Measurements from ENCODE around the gene LYL1. TPM values are rescaled to one million over a fixed set of nuclear protein-coding genes. Genes with fewer than 3 reads are reported as not detected.
A peak's percentile ranks its signal among the peaks of the same experiment; 100 is the strongest.

The LYL1 gene
- total RNA-seq (2011; cell fraction: chromatin; rRNA removed; ENCODE audit: low replicate concordance) = 54.5 and 112 TPM in 2 replicates
- 105 and 123 TPM in 2 replicates for total RNA-seq (2011; cell fraction: nucleolus; rRNA removed)
- 74.6 and 89.7 TPM in 2 replicates for total RNA-seq (2011; cell fraction: nucleoplasm; rRNA removed)
- total RNA-seq (2014; rRNA removed) = 266 and 312 TPM in 2 replicates
- total RNA-seq (2014; rRNA removed; fragmentation: Illumina TruSeq; extraction: Trizol) = 13.2 and 17.7 TPM in 2 replicates
- 89.9 and 108 TPM in 2 replicates for total RNA-seq (2015; rRNA removed; fragmentation: Illumina TruSeq; extraction: Trizol)
- total RNA-seq (2021) = 216 and 218 TPM in 2 replicates
- polyA plus RNA-seq (2011; rRNA removed) = 34.0 and 47.0 TPM in 2 replicates
- 73.1 and 246 TPM in 2 replicates for polyA plus RNA-seq (2011; cell fraction: cytosol; rRNA removed)
- 76.6 and 132 TPM in 2 replicates for polyA plus RNA-seq (2011; cell fraction: nucleus; rRNA removed)
- 144 and 229 TPM in 2 replicates for polyA plus RNA-seq (2012)
- polyA plus RNA-seq (2014; fragmentation: Illumina TruSeq; extraction: Trizol) = 17.8 and 71.5 TPM in 2 replicates
- 1 to 10 TPM; 1.3 to 1.6 TPM for polyA plus RNA-seq (2014; fragmentation: Nextera tagmentation; extraction: Ambion mirVana)
- 165 and 175 TPM in 2 replicates for polyA plus RNA-seq (2014; rRNA removed)
- polyA minus RNA-seq (2011; rRNA and poly(A)+ RNA removed) = 12.7 and 14.2 TPM in 2 replicates
- polyA minus RNA-seq (2011; cell fraction: cytosol; rRNA and poly(A)+ RNA removed) = 46.0 and 79.3 TPM in 2 replicates
- polyA minus RNA-seq (2011; cell fraction: nucleus; rRNA and poly(A)+ RNA removed) = 37.4 and 52.3 TPM in 2 replicates
- percentile 95 among the genes with signal in this experiment for Bru-seq, nascent RNA
- percentile 82 among the genes with signal in this experiment for BruChase-seq, experiment 1, labeled RNA remaining after a 2-hour chase
- percentile 80 among the genes with signal in this experiment for BruChase-seq, experiment 2, labeled RNA remaining after a 6-hour chase
- long read RNA-seq, experiment 1, transcript LYL1-201 (4 exons, 1,490 nt) = major isoform, 222 of 503 reads
- long read RNA-seq, experiment 1, partial matches to known transcripts = 153 of 503 reads
- long read RNA-seq, experiment 1, other reads (novel, unspliced or antisense) = 128 of 503 reads
- long read RNA-seq, experiment 2, transcript LYL1-201 (4 exons, 1,490 nt) = major isoform, 272 of 381 reads
- long read RNA-seq, experiment 2, partial matches to known transcripts = 17 of 381 reads
- long read RNA-seq, experiment 2, other reads (novel, unspliced or antisense) = 89 of 381 reads
- long read RNA-seq, experiment 3, transcript LYL1-201 (4 exons, 1,490 nt) = major isoform, 99 of 122 reads
- long read RNA-seq, experiment 3, partial matches to known transcripts = 3 of 122 reads
- long read RNA-seq, experiment 3, other reads (novel, unspliced or antisense) = 18 of 122 reads

- no peaks in the 10 kb centered on the region for H3K9me1 ChIP-seq (ENCODE audit: control insufficient read depth, insufficient read depth, low read length)
- ChIA-PET POLR2A (interaction anchor here (0.6 to 1.6 kb wide), 3 partner anchors 22 to 68 kb away, joined by 3 read pairs; no protein-coding TSS in a partner anchor), CTCF (ENCODE audit: low intra/inter-chr PET ratio) (interaction anchor here (0.6 kb wide), 1 partner anchor 9 kb away, joined by 5 read pairs; no protein-coding TSS in a partner anchor)
- H3K27ac ChIP-seq (ENCODE audit: extremely low read depth, low read depth, low read length) = peak within 1 kb of the TSS; percentile 98
- DNase-seq (ENCODE audit: extremely low read depth in 1 of 4, low spot score in 3 of 4) (peak; percentile 93 to 99 (median 96)), ATAC-seq (peak; percentile 73), FAIRE-seq (peak; percentile 91)
- H3K27me3 ChIP-seq (ENCODE audit: control insufficient read depth in 2 of 2, insufficient read depth in 2 of 2, low read length in 2 of 2) = no peaks in the 10 kb centered on the region
- peak within 1 kb of the TSS; percentile 98 for H3K4me3 ChIP-seq
- H3K4me1 ChIP-seq (replicated peaks in 1 of 2; ENCODE audit: control insufficient read depth in 2 of 2, insufficient read depth in 2 of 2, low read length in 2 of 2) = peaks cover 16 to 58% of the 10 kb centered on the region in 2 experiments
- peaks cover 53% of the 10 kb centered on the region for H3K79me2 ChIP-seq (ENCODE audit: control insufficient read depth, insufficient read depth, low read length)
- TSS peak; percentile 93 for BruUV-seq (replicated peaks)
- in situ Hi-C loops (cut with MboI) = no loop called here
- peak within 1 kb of the TSS; percentile 99 for H3K4me2 ChIP-seq (ENCODE audit: insufficient read depth, low read length)
- H2AFZ ChIP-seq (ENCODE audit: low read depth, low read length) = peak within 1 kb of the TSS; percentile 85
- intact Hi-C loops (cut with micrococcal nuclease) = loop anchor here (2.0 to 10.0 kb wide), 3 partner anchors 14 to 132 kb away; partner anchors contain the start of genes IER2, STX10 and TRMT1
- H3K9me3 ChIP-seq (replicated peaks; ENCODE audit: control insufficient read depth, insufficient read depth, low read depth, low read length) = no peaks in the 10 kb centered on the region
- H3K9ac ChIP-seq (ENCODE audit: insufficient read depth in 1 of 2, low read depth in 2 of 2, low read length in 2 of 2) = peak within 1 kb of the TSS; percentile 95 to 99
- WGBS (ENCODE audit: insufficient coverage, low coverage, missing lambda C conversion rate) = under 1% methylated on average over 36 of the region's 47 CpGs
- peaks cover 54% of the 10 kb centered on the region for H3K36me3 ChIP-seq (ENCODE audit: control insufficient read depth, insufficient read depth, low read length)
- no peaks in the 10 kb centered on the region for H4K20me1 ChIP-seq (replicated peaks; ENCODE audit: control insufficient read depth, insufficient read depth, low read length)
- TF ChIP-seq RB1 (IDR thresholded peaks at IDR 0.05; ENCODE audit: low read depth) (peak; percentile 97), STAT5A (IDR thresholded peaks at IDR 0.05; ENCODE audit: borderline replicate concordance, low read length) (peak; percentile 93), SMARCB1 (IDR thresholded peaks at IDR 0.05; ENCODE audit: insufficient read length, low read depth) (peak; percentile 54), YY1 (IDR thresholded peaks at IDR 0.05; ENCODE audit: borderline replicate concordance in 1 of 3, control insufficient read depth in 1 of 3, extremely low read depth in 1 of 3, insufficient read depth in 3 of 3, insufficient read length in 1 of 3, insufficient replicate concordance in 2 of 3, low read depth in 1 of 3, low read length in 2 of 3) (peak in 1 of 3 experiments; percentile 64), ATF1 (CRISPR knock-in tag; IDR thresholded peaks at IDR 0.05) (no peak), ATF1 (tag; IDR thresholded peaks at IDR 0.05) (peak; percentile 74), ADNP (tag; IDR thresholded peaks at IDR 0.05) (no peak), ZNF232 (CRISPR knock-in tag; IDR thresholded peaks at IDR 0.05) (no peak), ZNF764 (CRISPR knock-in tag; IDR thresholded peaks at IDR 0.05; ENCODE audit: low read depth) (no peak), HNRNPK (IDR thresholded peaks at IDR 0.05; ENCODE audit: low read depth, low read length, poor library complexity, severe bottlenecking) (peak; percentile 45)
- TF ChIP-seq, protein P1, sequence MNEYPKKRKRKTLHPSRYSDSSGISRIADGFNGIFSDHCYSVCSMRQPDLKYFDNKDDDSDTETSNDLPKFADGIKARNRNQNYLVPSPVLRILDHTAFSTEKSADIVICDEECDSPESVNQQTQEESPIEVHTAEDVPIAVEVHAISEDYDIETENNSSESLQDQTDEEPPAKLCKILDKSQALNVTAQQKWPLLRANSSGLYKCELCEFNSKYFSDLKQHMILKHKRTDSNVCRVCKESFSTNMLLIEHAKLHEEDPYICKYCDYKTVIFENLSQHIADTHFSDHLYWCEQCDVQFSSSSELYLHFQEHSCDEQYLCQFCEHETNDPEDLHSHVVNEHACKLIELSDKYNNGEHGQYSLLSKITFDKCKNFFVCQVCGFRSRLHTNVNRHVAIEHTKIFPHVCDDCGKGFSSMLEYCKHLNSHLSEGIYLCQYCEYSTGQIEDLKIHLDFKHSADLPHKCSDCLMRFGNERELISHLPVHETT (CRISPR knock-in tag; conservative IDR thresholded peaks at IDR 0.05 in 1 of 2, IDR thresholded peaks at IDR 0.05 in 1 of 2) = peak in 1 of 2 experiments; percentile 98; a peak in 2 of 4 replicates
Measured at GRCh38 chr19:13102666-13103580, at the start of gene LYL1. LYL1 (minus strand) TSS chr19:13102858; CDS start chr19:13101171, 1,687 bp downstream.

Measured in K562 (cell line).